Activated T-cell treated with anti-CD3 and anti-CD28 coated beads, Interleukin-2, amount 50 U/mL, for 72 hours (primary cell): ENCODE data around the gene POLR2J. TPM values are rescaled to one million over a fixed set of nuclear protein-coding genes. Genes with fewer than 3 reads are reported as not detected.
"Not testable (repeated sequence)": the region's sequence is repeated elsewhere in the genome, so short reads cannot be mapped to it uniquely, and the experiment has no call there.

ENCODE experiments used
- ATAC-seq, 2 donors: fragments of 150-1000 bp; cut with Tn5 transposase; replicated peaks in 1 of 2; 2 replicates each; pipeline ENCODE4 v1.10.0; 2021; ENCODE audit warnings: moderate library complexity in 2 of 2, mild to moderate bottlenecking in 1 of 2
- DNase-seq, 2 donors: peaks; one replicate each; pipeline ENCODE4 v3.0.0; 2021 to 2022; ENCODE audit warnings: mixed read lengths in 1 of 2
- H3K27ac Mint-ChIP-seq: one replicate; pipeline ENCODE4 v1.8.0; 2022; ENCODE audit warnings: mild to moderate bottlenecking, moderate library complexity, mixed read lengths
- H3K27me3 Mint-ChIP-seq: one replicate; pipeline ENCODE4 v1.8.0; 2022; ENCODE audit warnings: low read depth, mixed read lengths
- H3K36me3 Mint-ChIP-seq, 2 donors: one replicate each; pipeline ENCODE4 v1.8.0; 2022; ENCODE audit warnings: mixed read lengths in 2 of 2, mild to moderate bottlenecking in 1 of 2; ENCODE audit not compliant: insufficient read depth in 2 of 2
- H3K4me1 Mint-ChIP-seq: one replicate; pipeline ENCODE4 v1.8.0; 2022; ENCODE audit warnings: low read depth, mixed read lengths
- H3K4me3 Mint-ChIP-seq, 2 donors: one replicate each; pipeline ENCODE4 v1.8.0; 2022; ENCODE audit warnings: mild to moderate bottlenecking in 2 of 2, mixed read lengths in 2 of 2, moderate library complexity in 2 of 2
- H3K9me3 Mint-ChIP-seq, 2 donors: one replicate each; pipeline ENCODE4 v1.8.0; 2022; ENCODE audit warnings: mixed read lengths in 2 of 2
- total RNA-seq, 2 donors: library from RNA; stranded (reverse); gene quantifications; one replicate each; pipeline ENCODE4 v1.2.3, GENCODE V29; 2022

POLR2J gene
- total RNA-seq, 2 donors from 2014 or later = 40.5 to 53.5 TPM

DNA sequence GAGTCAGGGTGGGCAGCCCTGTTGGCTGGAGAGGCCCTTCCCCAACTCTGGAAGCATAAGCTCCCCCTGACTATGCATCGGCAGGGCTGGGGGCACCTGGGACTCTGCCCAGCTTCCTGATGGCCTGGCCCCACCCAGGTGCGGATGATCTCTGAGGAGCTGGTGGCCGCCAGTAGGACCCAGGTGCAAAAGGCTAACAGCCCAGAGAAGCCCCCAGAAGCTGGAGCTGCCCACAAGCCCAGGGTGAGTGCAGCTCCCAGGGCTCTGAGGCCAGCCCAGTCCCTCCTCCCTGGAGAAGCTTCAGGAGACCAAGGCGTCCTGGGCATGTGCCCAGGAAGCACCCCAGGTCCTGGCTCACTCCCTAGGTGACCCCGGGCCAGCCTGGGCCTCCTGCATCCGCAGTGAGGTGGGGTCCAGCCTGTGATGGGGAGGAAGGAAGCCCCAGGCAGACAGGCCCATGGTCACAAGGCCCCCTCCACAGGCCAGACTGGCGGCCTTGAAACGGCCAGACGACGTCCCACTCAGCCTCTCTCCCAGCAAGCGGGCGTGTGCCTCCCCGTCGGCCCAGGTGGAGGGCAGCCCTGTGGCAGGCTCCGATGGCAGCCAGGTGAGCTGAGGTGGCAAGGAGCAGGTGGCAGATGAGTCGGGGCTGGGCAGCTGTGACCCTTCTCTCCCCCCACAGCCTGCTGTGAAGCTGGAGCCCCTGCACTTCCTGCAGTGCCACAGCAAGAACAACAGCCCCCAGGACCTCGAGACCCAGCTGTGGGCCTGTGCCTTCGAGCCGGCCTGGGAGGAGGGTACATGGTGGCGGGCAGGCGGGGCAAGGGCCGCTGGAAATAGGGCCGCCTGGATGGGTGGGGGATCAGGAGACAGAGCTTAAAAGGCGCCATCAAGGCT lies 10.9 kb downstream of the POLR2J start:
- Mint-ChIP-seq H3K9me3 (no peaks in the 10 kb centered on the region), H3K27ac (no peak overlapping the region), H3K4me1 (peaks cover 24% of the 10 kb centered on the region), H3K27me3 (no peaks in the 10 kb centered on the region), H3K36me3 (no peaks in the 10 kb centered on the region), H3K4me3 (no peak overlapping the region)
- ATAC-seq = no peak
- no peak for DNase-seq

DNA sequence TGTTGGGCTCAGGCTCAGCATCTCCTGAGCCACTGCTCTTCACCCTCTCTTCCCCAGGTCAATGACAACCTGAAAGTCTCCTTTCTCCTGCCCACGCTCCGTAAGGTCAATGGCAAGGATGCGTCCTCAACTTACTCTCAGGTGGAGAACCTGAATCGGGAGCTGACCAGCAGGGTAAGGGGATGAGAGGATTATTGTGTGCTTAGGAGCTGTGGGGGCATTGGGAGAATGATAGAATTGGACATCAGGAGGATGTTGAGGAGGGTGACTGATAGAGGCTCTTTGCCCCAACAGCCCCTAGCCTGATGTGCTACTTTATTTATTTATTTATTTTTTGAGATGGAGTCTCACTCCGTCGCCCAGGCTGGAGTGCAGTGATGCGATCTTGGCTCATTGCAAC lies 12.6 kb downstream of the POLR2J start:
- H3K36me3 Mint-ChIP-seq = peaks cover 0 to 2% of the 10 kb centered on the region in 2 donors
- H3K27ac Mint-ChIP-seq = no peak overlapping the region
- no peaks in the 10 kb centered on the region for H3K9me3 Mint-ChIP-seq
- H3K4me1 Mint-ChIP-seq = peaks cover 37% of the 10 kb centered on the region
- peak overlapping the region; percentile 94 to 96 for H3K4me3 Mint-ChIP-seq
- no peaks in the 10 kb centered on the region for H3K27me3 Mint-ChIP-seq
- ATAC-seq = no peak
- no peak for DNase-seq

DNA sequence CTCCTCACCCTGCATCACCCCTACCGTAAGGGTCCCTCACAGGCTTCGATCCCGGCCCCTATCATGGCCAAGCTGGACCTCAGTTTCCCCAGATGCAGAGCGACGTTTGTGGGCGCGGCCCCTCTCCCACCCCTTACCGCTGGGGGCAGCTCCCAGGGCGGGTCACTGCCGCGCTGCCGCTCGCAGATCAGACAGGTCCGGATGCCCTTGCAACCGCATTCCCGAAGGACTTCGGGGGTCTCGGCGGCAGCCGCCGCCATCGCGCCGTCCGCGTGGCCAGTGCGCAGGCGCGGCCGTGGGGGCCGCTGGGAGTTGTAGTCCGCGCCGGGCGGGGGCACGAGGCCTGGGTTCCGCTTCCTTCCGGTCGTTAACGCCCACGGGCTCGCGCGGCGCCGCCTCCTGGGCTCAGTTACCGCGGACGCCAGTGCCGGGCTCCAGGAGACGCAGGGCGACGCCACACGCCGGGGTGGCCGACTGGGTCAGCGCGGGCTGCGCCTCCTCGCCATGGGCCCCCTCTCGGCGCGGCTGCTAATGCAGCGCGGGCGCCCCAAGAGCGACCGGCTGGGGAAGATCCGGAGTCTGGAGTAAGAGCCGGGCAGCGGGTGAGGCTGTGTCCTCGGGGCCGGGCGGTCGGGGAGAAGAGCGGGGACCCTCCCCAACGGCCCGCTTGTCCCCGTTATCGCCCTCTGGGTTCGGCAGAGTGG lies 14.0 kb downstream of the POLR2J start, which contains the start of the genes ALKBH4 and LRWD1:
Gene ALKBH4 (minus strand): TSS at position 287 of the 704 bp plus-strand sequence. CDS start 27 bp downstream, at position 260.
Gene LRWD1 (plus strand): TSS at position 408 of the 704 bp plus-strand sequence. CDS start 97 bp downstream, at position 505.
- Mint-ChIP-seq H3K27ac (peak within 1 kb of the TSS; percentile 79), H3K4me3 (peak within 1 kb of the TSS; percentile 94 to 96), H3K36me3 (peaks cover 0 to 2% of the 10 kb centered on the region in 2 donors), H3K4me1 (peaks cover 37% of the 10 kb centered on the region), H3K27me3 (no peaks in the 10 kb centered on the region), H3K9me3 (no peaks in the 10 kb centered on the region)
- ATAC-seq (peak; percentile 96), DNase-seq (peak; percentile 98)

DNA sequence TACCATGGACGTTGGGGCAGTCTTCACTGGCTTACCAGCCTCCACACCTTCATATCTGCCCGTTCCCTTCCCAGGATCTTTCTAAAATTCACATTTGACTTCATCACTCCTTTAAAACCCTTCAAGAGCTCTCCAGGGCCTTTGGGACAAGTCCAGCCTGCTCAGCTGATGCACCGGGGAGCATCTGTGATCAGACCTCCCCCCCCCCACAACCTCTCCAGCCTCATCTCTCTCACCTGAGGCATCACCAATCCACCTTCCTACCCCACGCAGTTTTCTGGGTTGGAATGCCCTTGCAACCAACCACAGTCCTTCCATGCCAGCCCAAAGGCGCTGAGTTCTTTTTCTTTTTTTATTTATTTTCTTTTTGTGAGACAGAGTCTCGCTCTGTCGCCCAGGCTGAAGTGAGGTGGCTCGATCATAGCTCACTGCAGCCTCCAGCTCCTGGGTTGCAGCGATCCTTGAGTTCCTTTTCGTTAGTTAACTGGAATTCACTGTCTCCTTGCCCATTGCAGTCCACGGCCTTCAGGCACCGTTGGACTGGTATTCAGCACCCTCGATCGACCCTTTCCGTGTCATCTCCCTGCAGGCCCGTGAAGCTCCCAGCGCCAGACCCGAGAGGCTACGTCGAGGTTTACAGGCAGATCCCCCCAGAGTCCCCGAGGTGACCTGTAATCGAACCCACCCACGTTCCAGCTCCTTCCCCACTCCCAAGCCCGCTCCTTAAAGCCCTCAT lies 14.7 kb downstream of the POLR2J start:
- Mint-ChIP-seq H3K4me3 (peak overlapping the region; percentile 94 to 96), H3K27ac (peak overlapping the region; percentile 79), H3K36me3 (peaks cover 0 to 3% of the 10 kb centered on the region in 2 donors), H3K4me1 (peaks cover 37% of the 10 kb centered on the region), H3K27me3 (no peaks in the 10 kb centered on the region), H3K9me3 (no peaks in the 10 kb centered on the region)
- no peak for ATAC-seq
- DNase-seq = no peak

DNA sequence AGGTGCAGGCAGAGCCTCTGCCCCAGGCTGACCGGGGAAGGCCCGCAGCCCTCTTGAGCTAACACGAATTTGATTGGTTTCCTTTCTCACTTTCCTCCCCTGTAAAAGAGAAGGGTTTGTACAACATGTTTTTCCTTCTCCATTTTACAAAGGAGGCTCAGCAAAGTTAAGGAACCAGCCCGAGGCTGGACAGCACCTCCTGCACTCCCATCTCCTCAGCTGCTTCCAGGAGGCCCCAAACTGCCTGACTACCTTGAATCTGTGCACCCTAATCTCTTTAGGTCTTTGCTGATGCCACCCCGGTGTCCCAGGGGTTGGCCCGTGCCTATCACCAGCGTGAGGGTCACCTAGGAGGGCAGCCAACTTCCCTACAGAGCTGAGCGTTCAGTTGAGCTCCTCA lies 18.3 kb downstream of the POLR2J start:
- no peak for ATAC-seq
- Mint-ChIP-seq H3K9me3 (no peaks in the 10 kb centered on the region), H3K36me3 (peaks cover 0 to 5% of the 10 kb centered on the region in 2 donors), H3K27me3 (no peaks in the 10 kb centered on the region), H3K4me3 (no peak overlapping the region), H3K4me1 (peaks cover 24% of the 10 kb centered on the region), H3K27ac (no peak overlapping the region)
- DNase-seq = no peak

DNA sequence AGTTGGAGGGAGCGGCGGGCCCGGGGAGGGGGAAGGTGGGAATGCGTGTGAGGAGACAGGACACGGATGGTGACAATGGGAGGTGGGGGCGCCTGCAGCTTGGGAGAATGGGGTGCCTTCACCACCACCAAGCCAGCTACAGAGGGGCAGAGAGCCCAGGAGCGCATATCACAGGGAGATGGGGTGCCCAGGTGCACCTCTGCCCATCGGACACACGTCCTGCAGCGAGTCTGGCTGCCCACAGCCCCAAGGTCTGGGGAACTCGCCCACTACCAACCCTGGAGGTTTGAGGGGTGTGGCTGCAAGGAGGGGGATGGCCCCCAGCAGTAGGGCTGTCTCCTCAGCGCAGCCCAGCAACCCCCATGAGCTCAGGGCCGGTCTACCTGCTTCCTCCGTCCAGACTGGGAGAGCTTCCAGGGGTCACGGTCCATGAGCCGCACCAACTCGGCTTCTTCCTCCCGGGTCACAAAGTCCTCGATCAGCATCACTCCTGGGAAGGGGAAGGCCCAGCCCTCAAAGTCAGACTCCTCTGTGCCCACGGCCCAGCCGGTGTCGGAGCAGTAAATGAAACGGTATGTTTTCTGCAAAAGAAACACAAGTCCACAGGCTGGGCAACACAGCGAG lies 19.4 kb downstream of the POLR2J start:
- ATAC-seq (no peak), DNase-seq (no peak)
- peaks cover 24% of the 10 kb centered on the region for H3K4me1 Mint-ChIP-seq
- H3K27me3 Mint-ChIP-seq = no peaks in the 10 kb centered on the region
- H3K9me3 Mint-ChIP-seq = no peaks in the 10 kb centered on the region
- H3K36me3 Mint-ChIP-seq = peaks cover 0 to 5% of the 10 kb centered on the region in 2 donors
- no peak overlapping the region for H3K27ac Mint-ChIP-seq
- no peak overlapping the region for H3K4me3 Mint-ChIP-seq

DNA sequence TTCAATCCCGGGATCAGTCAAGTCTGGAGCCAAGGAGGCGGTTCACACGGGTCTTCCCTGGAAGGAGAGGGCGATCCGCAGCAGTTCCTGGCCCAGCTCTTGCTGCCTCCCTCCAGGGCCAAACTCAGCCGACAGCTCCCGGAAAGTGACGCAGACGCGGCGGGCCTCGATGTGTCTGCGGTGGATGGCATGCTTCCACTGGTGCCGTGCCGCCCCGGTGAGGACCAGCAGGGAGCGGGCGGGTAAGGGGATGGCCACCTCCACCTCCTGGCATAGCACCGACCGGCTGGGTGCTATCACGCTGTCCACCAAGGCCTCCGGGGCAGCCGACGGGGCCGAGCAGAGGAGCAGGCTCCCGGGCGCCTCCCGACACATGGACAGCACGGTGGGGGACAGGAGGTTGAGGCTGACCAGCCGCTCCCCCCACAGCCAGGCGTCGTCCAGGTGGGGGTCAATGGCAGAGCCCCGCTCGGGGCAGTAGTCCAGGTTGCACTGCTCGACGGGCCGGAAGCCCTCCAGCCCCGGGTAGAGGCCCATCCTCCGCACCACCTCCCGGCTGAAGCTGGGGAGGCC lies 21.3 kb downstream of the POLR2J start:
- H3K36me3 Mint-ChIP-seq = peaks cover 0 to 5% of the 10 kb centered on the region in 2 donors
- H3K27ac Mint-ChIP-seq = no peak overlapping the region
- ATAC-seq (no peak), DNase-seq (no peak)
- no peaks in the 10 kb centered on the region for H3K27me3 Mint-ChIP-seq
- no peaks in the 10 kb centered on the region for H3K9me3 Mint-ChIP-seq
- no peak overlapping the region for H3K4me3 Mint-ChIP-seq
- H3K4me1 Mint-ChIP-seq = peaks cover 8% of the 10 kb centered on the region

DNA sequence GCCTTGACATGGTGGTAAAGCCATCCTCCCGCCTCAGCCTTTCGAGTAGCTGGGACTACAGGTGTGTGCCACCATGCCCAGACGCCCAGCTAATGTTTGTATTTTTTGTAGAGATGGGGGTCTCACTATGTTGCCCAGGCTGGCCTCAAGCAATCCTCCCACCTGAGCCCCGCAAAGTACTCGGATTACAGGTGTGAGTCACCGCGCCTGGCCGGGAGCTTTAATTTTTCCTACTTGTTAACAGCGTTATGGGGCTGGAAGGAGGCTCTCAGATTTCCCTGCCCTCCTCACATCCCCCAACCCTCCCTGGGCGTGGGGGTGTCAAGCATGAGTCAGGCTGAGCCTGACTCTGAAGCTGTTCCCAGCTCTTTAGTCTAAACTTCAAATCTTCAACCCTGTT lies 22.4 kb downstream of the POLR2J start:
- Mint-ChIP-seq H3K4me3 (no peak overlapping the region), H3K27ac (no peak overlapping the region), H3K4me1 (no peaks in the 10 kb centered on the region), H3K36me3 (peaks cover 0 to 3% of the 10 kb centered on the region in 2 donors), H3K27me3 (no peaks in the 10 kb centered on the region), H3K9me3 (no peaks in the 10 kb centered on the region)
- ATAC-seq (no peak), DNase-seq (no peak)

DNA sequence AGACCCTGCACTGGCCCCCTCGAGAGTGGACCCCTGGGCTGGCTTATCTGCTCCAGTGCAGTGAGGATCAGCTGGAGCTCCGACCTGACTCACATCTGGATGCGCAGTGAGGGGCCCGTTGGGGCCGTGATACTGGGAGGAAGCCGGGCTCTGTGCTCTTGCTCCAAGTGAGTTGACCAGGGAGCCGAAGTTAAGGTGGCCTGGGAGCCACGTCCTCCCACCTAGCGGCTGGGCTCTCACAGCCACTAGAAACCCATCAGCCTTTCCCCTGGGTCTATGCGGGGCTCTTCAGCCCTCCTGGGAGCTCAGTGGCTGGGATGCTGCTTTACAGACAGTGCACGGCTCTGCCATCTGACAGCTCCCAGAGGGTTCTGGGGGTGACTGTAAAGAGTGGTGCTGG lies 23.1 kb downstream of the POLR2J start:
- Mint-ChIP-seq H3K27me3 (no peaks in the 10 kb centered on the region), H3K27ac (no peak overlapping the region), H3K9me3 (no peaks in the 10 kb centered on the region), H3K36me3 (peaks cover 0 to 3% of the 10 kb centered on the region in 2 donors), H3K4me3 (no peak overlapping the region), H3K4me1 (no peaks in the 10 kb centered on the region)
- no peak for ATAC-seq
- no peak for DNase-seq

DNA sequence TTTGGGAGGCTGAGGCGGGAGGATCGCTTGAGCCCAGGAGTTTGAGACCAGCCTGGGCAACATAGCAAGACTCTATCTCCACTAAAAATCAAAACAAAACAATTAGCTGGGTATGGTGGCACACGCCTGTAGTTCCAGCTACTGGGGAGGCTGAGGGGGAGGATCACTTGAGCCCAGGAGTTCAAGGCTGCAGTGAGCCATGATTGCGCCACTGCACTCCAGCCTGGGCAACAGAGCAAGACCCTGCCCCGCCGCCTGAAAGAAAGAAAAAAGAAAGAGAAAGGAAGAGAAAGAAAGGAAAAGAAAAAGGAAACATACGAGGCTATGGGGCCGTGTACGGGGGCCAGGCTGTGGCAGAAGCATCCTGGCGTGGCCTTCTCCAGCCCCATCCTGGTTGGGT lies 23.8 kb downstream of the POLR2J start:
- ATAC-seq, H3K9me3 Mint-ChIP-seq, H3K4me3 Mint-ChIP-seq, H3K27ac Mint-ChIP-seq, H3K36me3 Mint-ChIP-seq, H3K4me1 Mint-ChIP-seq, H3K27me3 Mint-ChIP-seq, DNase-seq: not testable (repeated sequence)

DNA sequence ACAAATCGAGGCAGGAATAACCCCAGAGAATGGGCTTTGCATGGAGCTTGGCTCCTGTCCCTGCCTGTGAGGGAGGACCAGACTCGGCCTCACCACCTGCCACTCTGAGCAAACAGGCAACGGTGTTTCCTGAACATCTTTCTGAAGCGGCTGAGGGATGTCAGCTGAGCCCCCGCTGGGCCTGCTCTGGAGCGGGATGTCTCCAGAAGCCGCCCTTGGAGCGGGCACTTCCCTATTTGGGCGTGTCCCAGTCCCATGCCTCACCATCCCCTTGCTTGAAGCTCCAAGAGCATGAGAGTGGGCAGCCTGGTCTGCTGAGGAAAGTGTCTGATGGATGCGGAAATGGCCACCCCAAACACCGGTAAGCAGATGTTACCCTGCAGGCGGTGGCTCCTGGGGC lies 24.3 kb downstream of the POLR2J start:
- no peak overlapping the region for H3K4me3 Mint-ChIP-seq
- peaks cover 0 to 3% of the 10 kb centered on the region in 2 donors for H3K36me3 Mint-ChIP-seq
- no peak overlapping the region for H3K27ac Mint-ChIP-seq
- H3K9me3 Mint-ChIP-seq = no peaks in the 10 kb centered on the region
- no peak for DNase-seq
- ATAC-seq = no peak
- no peaks in the 10 kb centered on the region for H3K27me3 Mint-ChIP-seq
- H3K4me1 Mint-ChIP-seq = peaks cover 5% of the 10 kb centered on the region

DNA sequence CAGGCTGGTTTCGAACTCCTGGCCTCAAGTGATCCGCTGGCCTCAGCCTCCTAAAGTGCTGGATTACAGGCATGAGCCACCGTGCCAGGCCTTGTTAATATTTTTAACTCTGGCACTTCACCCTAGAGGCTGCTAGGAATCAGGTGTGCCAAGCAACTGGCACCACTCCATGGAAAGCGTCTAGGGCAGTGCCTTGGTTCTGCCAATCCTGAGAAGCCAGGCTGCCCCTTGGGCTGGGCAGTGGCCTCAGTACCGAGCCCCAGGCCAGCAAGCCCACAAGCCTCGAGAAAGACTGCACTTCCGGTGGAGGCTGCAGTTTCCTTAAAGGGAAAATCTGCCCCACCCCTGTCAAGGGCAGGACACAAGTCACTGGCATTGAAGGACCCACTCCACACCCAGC lies 25.4 kb downstream of the POLR2J start:
- no peak for DNase-seq
- Mint-ChIP-seq H3K27me3 (no peaks in the 10 kb centered on the region), H3K4me1 (peaks cover 5% of the 10 kb centered on the region), H3K4me3 (no peak overlapping the region), H3K27ac (no peak overlapping the region), H3K36me3 (peaks cover 0 to 2% of the 10 kb centered on the region in 2 donors), H3K9me3 (no peaks in the 10 kb centered on the region)
- ATAC-seq = no peak
